ENCODE measurements around the gene PROCA1.
"Not testable (repeated sequence)": the region's sequence is repeated elsewhere in the genome, so short reads cannot be mapped to it uniquely, and the experiment has no call there.

The PROCA1 gene

GRCh38 chr17:28744104-28744971 lies 32.6 kb upstream of the PROCA1 start:
- DNase-seq (ENCODE audit: low read depth), result peak; percentile 44

GRCh38 chr17:28743243-28744103 lies 31.8 kb upstream of the PROCA1 start, which contains the start of gene TRAF4:
TSS of gene TRAF4 (plus strand) at chr17:28744011. CDS start at chr17:28744113, 102 bp downstream.
- DNase-seq (ENCODE audit: low read depth), result peak; percentile 53

- DNase-seq (ENCODE audit: low read depth), result no peak
Observed at GRCh38 chr17:28741358-28742349, 30.0 kb upstream of the PROCA1 start.

- no peak for DNase-seq (ENCODE audit: low read depth)
Observed at GRCh38 chr17:28740406-28741357, 29.0 kb upstream of the PROCA1 start.

GRCh38 chr17:28738680-28739384 lies 27.1 kb upstream of the PROCA1 start:
- DNase-seq (ENCODE audit: low read depth), result no peak

GRCh38 chr17:28737770-28738679 lies 26.3 kb upstream of the PROCA1 start:
- DNase-seq (ENCODE audit: low read depth), result no peak

GRCh38 chr17:28737316-28737715 lies 25.6 kb upstream of the PROCA1 start:
- DNase-seq (ENCODE audit: low read depth), result no peak

- not testable (repeated sequence) for DNase-seq (ENCODE audit: low read depth)
Observed at GRCh38 chr17:28735913-28736769, 24.5 kb upstream of the PROCA1 start.

GRCh38 chr17:28735242-28735722 lies 23.6 kb upstream of the PROCA1 start:
- DNase-seq (ENCODE audit: low read depth), result no peak

- no peak for DNase-seq (ENCODE audit: low read depth)
Observed at GRCh38 chr17:28734712-28735241, 23.1 kb upstream of the PROCA1 start.

GRCh38 chr17:28733346-28733745 lies 21.7 kb upstream of the PROCA1 start:
- no peak for DNase-seq (ENCODE audit: low read depth)

GRCh38 chr17:28729950-28730330 lies 18.3 kb upstream of the PROCA1 start:
- no peak for DNase-seq (ENCODE audit: low read depth)

GRCh38 chr17:28728364-28729200 lies 16.9 kb upstream of the PROCA1 start, which contains the start of gene NEK8:
TSS of gene NEK8 (plus strand) at chr17:28728788. CDS start at chr17:28728814, 26 bp downstream.
- DNase-seq (ENCODE audit: low read depth), result peak; percentile 98

GRCh38 chr17:28726627-28727491 lies 15.2 kb upstream of the PROCA1 start:
- peak; percentile 85 for DNase-seq (ENCODE audit: low read depth)

- DNase-seq (ENCODE audit: low read depth), result peak; percentile 52
Observed at GRCh38 chr17:28726226-28726626, 14.5 kb upstream of the PROCA1 start, which contains the start of gene TLCD1. TSS of gene TLCD1 (minus strand) at chr17:28726233. CDS start at chr17:28726097, 136 bp downstream.
